GM06990 (cell line): ENCODE data around the gene KCTD21.
"Not testable (repeated sequence)": the region's sequence is repeated elsewhere in the genome, so short reads cannot be mapped to it uniquely, and the experiment has no call there.

Source experiments
- DNase-seq: peaks from one replicate; pipeline ENCODE4 v3.0.0-alpha.2; 2011; ENCODE audit not compliant: insufficient read length; ENCODE audit errors: extremely low read depth
- H3K27me3 ChIP-seq: replicated peaks from 2 replicates; pipeline ENCODE4 v1.6.0; 2011; ENCODE audit warnings: low read length; ENCODE audit not compliant: control insufficient read depth, insufficient read depth
- H3K36me3 ChIP-seq: 2 replicates; pipeline ENCODE4 v1.5.1; 2011; ENCODE audit warnings: low read length; ENCODE audit not compliant: control insufficient read depth, insufficient read depth
- H3K4me3 ChIP-seq: replicated peaks from 2 replicates; pipeline ENCODE4 v1.5.1; 2011; ENCODE audit warnings: low read depth, mild to moderate bottlenecking, control low read depth, low read length
- CTCF ChIP-seq: IDR thresholded peaks from 2 replicates; pipeline ENCODE4 v1.5.1; 2011; ENCODE audit warnings: low read length, control low read depth, mild to moderate bottlenecking, inconsistent platforms; ENCODE audit not compliant: insufficient read depth, poor library complexity, severe bottlenecking

The KCTD21 gene

DNA sequence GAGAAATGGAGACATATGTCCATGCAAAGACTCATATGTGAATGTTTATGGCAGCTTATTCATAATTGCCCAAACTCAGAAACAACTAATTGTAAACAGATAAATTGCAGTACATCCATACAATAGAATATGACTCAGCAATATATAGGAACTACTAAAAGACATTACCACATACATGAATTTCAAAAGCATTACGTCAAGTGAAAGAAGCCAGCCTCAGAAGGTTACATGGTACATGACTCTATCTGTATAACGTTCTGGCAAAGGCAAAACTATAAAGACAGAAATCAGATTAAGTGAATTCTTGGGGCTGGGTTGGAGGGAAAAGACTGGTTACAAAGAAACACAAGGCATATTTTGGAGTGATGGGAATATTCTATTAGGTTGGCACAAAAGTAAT, 7.2 kb downstream of the KCTD21 start:
- DNase-seq, result no peak
- Histone ChIP-seq H3K27me3 (no peaks in the 10 kb centered on the region), H3K36me3 (no peaks in the 10 kb centered on the region), H3K4me3 (no peak overlapping the region)
- no peak for TF ChIP-seq CTCF

DNA sequence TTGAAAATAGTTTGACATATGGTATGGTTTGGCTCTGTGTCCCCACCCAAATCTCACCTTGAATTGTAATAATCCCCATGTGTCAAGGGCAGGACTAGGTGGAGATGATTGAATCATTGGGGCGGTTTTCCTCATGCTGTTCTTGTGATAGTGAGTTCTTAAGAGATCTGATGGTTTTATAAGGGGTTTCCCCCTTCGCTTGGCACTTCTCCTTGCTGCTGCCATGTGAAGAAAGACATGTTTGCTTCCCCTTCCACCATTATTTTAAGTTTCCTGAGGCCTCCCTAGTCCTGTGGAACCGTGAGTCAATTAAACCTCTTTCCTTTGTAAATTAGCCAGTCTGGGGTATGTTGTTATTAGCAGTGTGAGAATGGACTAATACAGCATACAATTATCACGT, 7.7 kb downstream of the KCTD21 start:
- no peak for TF ChIP-seq CTCF
- no peak for DNase-seq
- H3K4me3 ChIP-seq, result no peak overlapping the region
- H3K27me3 ChIP-seq, result no peaks in the 10 kb centered on the region
- H3K36me3 ChIP-seq, result no peaks in the 10 kb centered on the region

DNA sequence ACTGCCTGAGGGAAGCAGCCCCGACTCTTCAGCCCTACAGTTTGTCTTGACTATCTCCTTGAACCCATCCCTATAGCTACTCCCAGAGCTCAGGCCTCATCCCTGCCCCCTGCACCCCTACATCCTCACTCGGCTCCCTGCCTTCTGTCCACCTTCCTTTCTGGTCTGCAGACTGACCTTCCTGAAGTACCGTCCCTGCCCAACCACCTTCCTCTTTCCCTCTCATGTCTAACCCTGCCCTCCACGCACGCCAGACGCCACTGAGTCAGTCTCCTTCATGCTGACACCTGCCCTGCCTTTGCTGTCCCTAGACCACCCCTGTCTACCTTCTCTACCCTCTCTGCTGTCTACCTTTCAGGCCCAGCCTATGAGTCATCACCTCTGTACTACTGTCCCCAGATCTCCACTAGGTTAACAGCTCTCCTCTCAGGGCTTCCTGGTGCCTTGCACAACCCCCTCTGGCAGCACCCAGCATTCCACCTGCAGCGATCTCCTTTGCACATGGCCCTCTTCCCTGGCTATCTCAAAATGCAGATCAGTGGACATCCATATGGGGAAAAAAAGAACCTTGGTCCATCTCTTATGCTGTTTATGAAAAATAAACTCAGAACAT, 8.9 kb downstream of the KCTD21 start:
- Histone ChIP-seq H3K4me3 (no peak overlapping the region), H3K27me3 (no peaks in the 10 kb centered on the region), H3K36me3 (no peaks in the 10 kb centered on the region)
- TF ChIP-seq CTCF, result no peak
- DNase-seq, result no peak

GRCh38 chr11:78177216-78177615, 11.2 kb downstream of the KCTD21 start:
- no peaks in the 10 kb centered on the region; the same call in 1 of the 2 replicates for H3K36me3 ChIP-seq
- H3K27me3 ChIP-seq, result no peaks in the 10 kb centered on the region
- no peak for TF ChIP-seq CTCF
- H3K4me3 ChIP-seq, result no peak overlapping the region
- no peak for DNase-seq

- DNase-seq, result no peak
- TF ChIP-seq CTCF, result no peak
- no peaks in the 10 kb centered on the region for H3K27me3 ChIP-seq
- no peak overlapping the region for H3K4me3 ChIP-seq
- no peaks in the 10 kb centered on the region; the same call in 1 of the 2 replicates for H3K36me3 ChIP-seq
Observed at GRCh38 chr11:78176605-78177141, 11.8 kb downstream of the KCTD21 start.

- H3K4me3 ChIP-seq, H3K27me3 ChIP-seq, H3K36me3 ChIP-seq, DNase-seq: not testable (repeated sequence)
Observed at GRCh38 chr11:78175862-78176261, 12.6 kb downstream of the KCTD21 start.
